ENCODE measurements around the gene PSMD8.

The PSMD8 gene

DNA sequence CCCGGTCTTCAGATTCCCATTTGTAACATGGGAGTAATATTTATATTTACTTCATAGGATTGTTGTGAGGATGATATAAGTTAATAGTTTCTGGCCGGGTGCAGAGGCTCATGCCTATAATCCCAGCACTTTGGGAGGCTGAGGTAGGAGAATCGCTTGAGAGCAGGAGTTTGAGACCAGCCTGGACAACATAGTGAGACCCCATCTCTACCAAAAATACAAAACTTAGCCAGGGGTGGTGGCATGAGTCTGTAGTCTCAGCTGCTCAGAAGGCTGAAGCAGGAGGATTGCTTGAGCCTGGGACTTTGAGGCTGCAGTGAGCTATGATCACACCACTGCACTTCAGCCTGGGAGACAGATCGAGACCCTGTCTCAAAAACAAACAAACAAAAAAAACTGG lies 27.5 kb upstream of the PSMD8 start:
- Histone ChIP-seq H3K27me3 (ENCODE audit: control insufficient read depth in 1 of 2, insufficient read depth in 2 of 2, low read length in 2 of 2) (no peaks in the 10 kb centered on the region), H3K4me1 (ENCODE audit: control insufficient read depth in 1 of 2, insufficient read depth in 2 of 2, low read length in 2 of 2) (no peaks in the 10 kb centered on the region), H3K36me3 (ENCODE audit: control insufficient read depth in 1 of 2, insufficient read depth in 2 of 2, low read length in 2 of 2) (peaks cover 0 to 20% of the 10 kb centered on the region in 2 donors), H3K9me3 (ENCODE audit: control insufficient read depth in 1 of 2, low read length in 2 of 2) (no peaks in the 10 kb centered on the region), H3K4me3 (ENCODE audit: low read depth in 1 of 2, low read length in 2 of 2) (no peak overlapping the region), H3K27ac (ENCODE audit: low read depth, low read length) (no peak overlapping the region), H3K9ac (ENCODE audit: low read depth in 1 of 2, low read length in 2 of 2) (no peak overlapping the region)

GRCh38 chr19:38350883-38351282 lies 23.5 kb upstream of the PSMD8 start:
- H3K9ac ChIP-seq (ENCODE audit: low read depth in 1 of 2, low read length in 2 of 2) = no peak overlapping the region
- H3K4me1 ChIP-seq (ENCODE audit: control insufficient read depth in 1 of 2, insufficient read depth in 2 of 2, low read length in 2 of 2) = no peaks in the 10 kb centered on the region
- H3K4me3 ChIP-seq (ENCODE audit: low read depth in 1 of 2, low read length in 2 of 2) = no peak overlapping the region
- no peak overlapping the region for H3K27ac ChIP-seq (ENCODE audit: low read depth, low read length)
- H3K9me3 ChIP-seq (ENCODE audit: control insufficient read depth in 1 of 2, low read length in 2 of 2) = no peaks in the 10 kb centered on the region
- H3K27me3 ChIP-seq (ENCODE audit: control insufficient read depth in 1 of 2, insufficient read depth in 2 of 2, low read length in 2 of 2) = peaks cover 5 to 6% of the 10 kb centered on the region in 2 donors
- peaks cover 0 to 5% of the 10 kb centered on the region in 2 donors for H3K36me3 ChIP-seq (ENCODE audit: control insufficient read depth in 1 of 2, insufficient read depth in 2 of 2, low read length in 2 of 2)

- Histone ChIP-seq H3K27ac (ENCODE audit: low read depth, low read length) (no peak overlapping the region), H3K4me3 (ENCODE audit: low read depth in 1 of 2, low read length in 2 of 2) (no peak overlapping the region), H3K36me3 (ENCODE audit: control insufficient read depth in 1 of 2, insufficient read depth in 2 of 2, low read length in 2 of 2) (no peaks in the 10 kb centered on the region), H3K4me1 (ENCODE audit: control insufficient read depth in 1 of 2, insufficient read depth in 2 of 2, low read length in 2 of 2) (no peaks in the 10 kb centered on the region), H3K27me3 (ENCODE audit: control insufficient read depth in 1 of 2, insufficient read depth in 2 of 2, low read length in 2 of 2) (peaks cover 12 to 15% of the 10 kb centered on the region in 2 donors), H3K9ac (ENCODE audit: low read depth in 1 of 2, low read length in 2 of 2) (no peak overlapping the region), H3K9me3 (ENCODE audit: control insufficient read depth in 1 of 2, low read length in 2 of 2) (no peaks in the 10 kb centered on the region)
Measured at GRCh38 chr19:38351865-38352395, 22.4 kb upstream of the PSMD8 start.

- Histone ChIP-seq H3K9me3 (ENCODE audit: control insufficient read depth in 1 of 2, low read length in 2 of 2) (no peaks in the 10 kb centered on the region), H3K27ac (ENCODE audit: low read depth, low read length) (no peak overlapping the region), H3K27me3 (ENCODE audit: control insufficient read depth in 1 of 2, insufficient read depth in 2 of 2, low read length in 2 of 2) (peaks cover 12 to 16% of the 10 kb centered on the region in 2 donors), H3K4me1 (ENCODE audit: control insufficient read depth in 1 of 2, insufficient read depth in 2 of 2, low read length in 2 of 2) (no peaks in the 10 kb centered on the region), H3K36me3 (ENCODE audit: control insufficient read depth in 1 of 2, insufficient read depth in 2 of 2, low read length in 2 of 2) (no peaks in the 10 kb centered on the region), H3K9ac (ENCODE audit: low read depth in 1 of 2, low read length in 2 of 2) (no peak overlapping the region), H3K4me3 (ENCODE audit: low read depth in 1 of 2, low read length in 2 of 2) (no peak overlapping the region)
Measured at GRCh38 chr19:38352611-38353010, 21.8 kb upstream of the PSMD8 start.

DNA sequence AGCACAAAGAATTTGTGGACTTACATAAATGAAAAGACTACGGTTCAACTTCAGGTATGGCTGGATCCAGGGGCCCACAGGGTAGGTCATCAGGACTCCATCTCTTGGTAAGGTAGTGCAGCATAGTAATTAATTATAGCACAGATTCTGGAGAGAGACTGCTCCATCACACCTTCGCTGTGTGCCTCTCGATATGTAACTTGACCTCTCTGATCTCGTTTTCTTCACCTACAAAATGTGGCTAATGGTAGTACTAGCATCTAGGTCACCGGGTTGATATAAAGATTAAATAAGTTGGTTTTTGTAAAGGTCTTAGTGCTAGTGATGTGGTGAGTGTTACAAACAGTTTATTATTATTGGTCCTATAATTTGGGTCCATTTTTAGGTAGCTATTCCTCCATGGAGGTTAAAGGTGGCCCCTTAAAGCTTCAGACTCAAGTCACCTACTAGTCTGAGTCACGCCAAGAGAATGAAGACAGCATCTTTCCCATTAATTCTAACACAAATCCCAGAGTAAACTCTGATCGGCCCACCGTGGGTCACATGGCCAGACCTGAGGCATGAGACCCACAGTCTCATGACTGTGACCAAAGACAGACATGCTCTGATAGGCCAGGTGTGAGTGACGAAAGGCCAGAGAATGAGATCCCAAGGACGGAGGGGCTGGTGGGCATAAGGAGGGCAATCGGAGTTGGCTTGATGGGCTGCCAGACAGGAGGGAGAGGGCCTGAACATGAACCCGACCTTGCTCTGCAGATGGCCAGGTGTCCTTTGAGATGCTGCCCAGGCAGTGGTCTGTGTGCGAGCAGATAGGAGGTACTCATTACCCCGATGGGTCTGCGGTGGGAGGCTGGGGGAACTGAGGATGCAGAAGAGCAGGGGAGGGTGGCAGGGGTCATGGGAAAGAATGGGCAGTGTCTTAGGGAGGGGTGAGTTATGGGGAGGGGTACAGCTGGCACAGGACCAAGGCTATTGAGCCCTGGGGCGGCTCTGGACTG lies 18.3 kb upstream of the PSMD8 start:
- Histone ChIP-seq H3K9me3 (ENCODE audit: control insufficient read depth in 1 of 2, low read length in 2 of 2) (no peaks in the 10 kb centered on the region), H3K4me1 (ENCODE audit: control insufficient read depth in 1 of 2, insufficient read depth in 2 of 2, low read length in 2 of 2) (peaks cover 0 to under 1% of the 10 kb centered on the region in 2 donors), H3K4me3 (ENCODE audit: low read depth in 1 of 2, low read length in 2 of 2) (no peak overlapping the region), H3K27me3 (ENCODE audit: control insufficient read depth in 1 of 2, insufficient read depth in 2 of 2, low read length in 2 of 2) (peaks cover 34 to 36% of the 10 kb centered on the region in 2 donors), H3K36me3 (ENCODE audit: control insufficient read depth in 1 of 2, insufficient read depth in 2 of 2, low read length in 2 of 2) (no peaks in the 10 kb centered on the region), H3K27ac (ENCODE audit: low read depth, low read length) (no peak overlapping the region), H3K9ac (ENCODE audit: low read depth in 1 of 2, low read length in 2 of 2) (no peak overlapping the region)

DNA sequence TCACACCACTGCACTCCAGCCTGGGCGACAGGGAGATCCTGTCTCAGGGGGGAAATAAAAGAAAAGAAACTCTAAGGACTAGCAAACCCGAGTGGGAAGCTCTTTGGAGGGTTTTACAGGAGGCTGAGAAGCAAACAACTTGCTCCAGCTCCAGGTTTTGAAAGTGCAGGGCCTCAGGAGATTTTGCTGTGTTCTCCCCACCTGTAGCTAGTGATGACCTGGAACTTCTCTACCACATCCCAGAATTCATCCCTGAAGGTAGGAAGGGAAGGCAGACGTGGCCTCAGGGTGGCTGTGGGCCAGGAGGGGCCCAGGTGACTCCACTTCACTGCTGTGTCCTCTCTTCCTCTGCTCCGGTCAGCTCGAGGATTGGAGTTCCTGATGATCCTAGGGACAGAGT lies 16.3 kb upstream of the PSMD8 start:
- peaks cover 38 to 40% of the 10 kb centered on the region in 2 donors for H3K27me3 ChIP-seq (ENCODE audit: control insufficient read depth in 1 of 2, insufficient read depth in 2 of 2, low read length in 2 of 2)
- peaks cover 7 to 15% of the 10 kb centered on the region in 2 donors for H3K4me1 ChIP-seq (ENCODE audit: control insufficient read depth in 1 of 2, insufficient read depth in 2 of 2, low read length in 2 of 2)

DNA sequence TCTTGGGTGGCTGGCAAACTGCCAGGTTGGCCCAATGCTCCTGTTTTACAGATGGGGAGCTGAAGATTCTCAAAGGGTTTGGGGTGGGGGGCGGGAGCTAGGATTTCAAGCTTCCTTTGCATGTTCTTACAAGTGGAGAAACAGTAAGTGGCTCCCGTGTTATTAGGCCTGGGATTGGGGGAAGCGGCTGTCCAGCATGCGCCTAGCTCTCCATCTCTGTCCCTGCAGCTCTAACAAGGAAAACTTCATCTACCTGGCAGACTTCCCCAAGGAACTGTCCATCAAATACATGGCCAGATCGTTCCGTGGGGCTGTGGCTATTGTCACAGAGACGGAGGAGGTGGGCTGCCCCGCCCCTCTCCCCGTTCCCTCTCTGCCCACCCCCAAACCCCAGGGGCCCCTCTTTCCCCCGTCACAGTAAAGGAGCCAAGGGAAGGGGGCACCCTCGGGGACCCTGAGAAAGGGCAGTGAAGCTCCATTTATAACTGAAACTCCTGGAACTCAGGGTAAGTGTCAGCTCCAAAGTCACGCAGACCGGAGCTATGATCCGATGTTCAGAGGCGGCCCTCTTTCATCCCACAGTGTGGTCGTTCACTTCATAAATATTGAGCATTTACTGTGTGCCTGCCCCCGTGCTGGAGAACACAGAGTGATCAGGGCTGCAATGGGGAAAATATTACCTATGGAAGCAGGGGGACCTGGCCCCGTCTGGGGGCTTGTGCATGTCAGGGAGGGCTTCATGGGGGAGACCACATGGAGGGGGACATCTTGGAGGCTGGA lies 14.9 kb upstream of the PSMD8 start:
- Histone ChIP-seq H3K4me3 (ENCODE audit: low read depth in 1 of 2, low read length in 2 of 2) (no peak overlapping the region), H3K27ac (ENCODE audit: low read depth, low read length) (no peak overlapping the region), H3K36me3 (ENCODE audit: control insufficient read depth in 1 of 2, insufficient read depth in 2 of 2, low read length in 2 of 2) (no peaks in the 10 kb centered on the region), H3K4me1 (ENCODE audit: control insufficient read depth in 1 of 2, insufficient read depth in 2 of 2, low read length in 2 of 2) (peaks cover 7 to 15% of the 10 kb centered on the region in 2 donors), H3K9ac (ENCODE audit: low read depth in 1 of 2, low read length in 2 of 2) (no peak overlapping the region), H3K27me3 (ENCODE audit: control insufficient read depth in 1 of 2, insufficient read depth in 2 of 2, low read length in 2 of 2) (peaks cover 34 to 35% of the 10 kb centered on the region in 2 donors), H3K9me3 (ENCODE audit: control insufficient read depth in 1 of 2, low read length in 2 of 2) (no peaks in the 10 kb centered on the region)

More for the DNA sequence above, 16.3 kb upstream of the PSMD8 start:
- no peaks in the 10 kb centered on the region for H3K9me3 ChIP-seq (ENCODE audit: control insufficient read depth in 1 of 2, low read length in 2 of 2)
- no peak overlapping the region for H3K4me3 ChIP-seq (ENCODE audit: low read depth in 1 of 2, low read length in 2 of 2)
- no peaks in the 10 kb centered on the region for H3K36me3 ChIP-seq (ENCODE audit: control insufficient read depth in 1 of 2, insufficient read depth in 2 of 2, low read length in 2 of 2)
- no peak overlapping the region for H3K27ac ChIP-seq (ENCODE audit: low read depth, low read length)
- H3K9ac ChIP-seq (ENCODE audit: low read depth in 1 of 2, low read length in 2 of 2) = no peak overlapping the region

DNA sequence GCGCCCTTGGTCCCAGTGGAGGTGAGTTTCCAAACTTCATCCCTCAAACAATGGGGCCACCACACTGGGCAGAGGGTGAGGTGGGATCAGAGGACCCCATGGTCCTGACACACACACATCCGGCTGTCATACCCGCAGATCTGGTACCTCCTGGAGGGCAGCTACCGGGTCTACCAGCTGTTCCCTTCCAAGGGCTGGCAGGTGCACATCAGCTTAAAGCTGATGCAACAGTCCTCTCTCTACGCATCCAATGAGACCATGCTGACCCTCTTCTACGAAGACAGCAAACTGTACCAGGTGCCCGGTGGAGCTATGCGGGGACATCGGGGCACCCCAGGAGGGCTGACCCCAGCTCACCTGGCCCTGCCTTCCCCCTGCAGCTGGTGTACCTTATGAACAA lies 14.0 kb upstream of the PSMD8 start:
- H3K9me3 ChIP-seq (ENCODE audit: control insufficient read depth in 1 of 2, low read length in 2 of 2) = no peaks in the 10 kb centered on the region
- no peak overlapping the region for H3K4me3 ChIP-seq (ENCODE audit: low read depth in 1 of 2, low read length in 2 of 2)
- peaks cover 33 to 35% of the 10 kb centered on the region in 2 donors for H3K27me3 ChIP-seq (ENCODE audit: control insufficient read depth in 1 of 2, insufficient read depth in 2 of 2, low read length in 2 of 2)
- H3K4me1 ChIP-seq (ENCODE audit: control insufficient read depth in 1 of 2, insufficient read depth in 2 of 2, low read length in 2 of 2) = peaks cover 7 to 15% of the 10 kb centered on the region in 2 donors
- H3K36me3 ChIP-seq (ENCODE audit: control insufficient read depth in 1 of 2, insufficient read depth in 2 of 2, low read length in 2 of 2) = no peaks in the 10 kb centered on the region
- no peak overlapping the region for H3K27ac ChIP-seq (ENCODE audit: low read depth, low read length)
- H3K9ac ChIP-seq (ENCODE audit: low read depth in 1 of 2, low read length in 2 of 2) = no peak overlapping the region

GRCh38 chr19:38360839-38361631 lies 13.3 kb upstream of the PSMD8 start:
- H3K4me3 ChIP-seq (ENCODE audit: low read depth in 1 of 2, low read length in 2 of 2) = peak overlapping the region; percentile 66 to 79
- H3K9ac ChIP-seq (ENCODE audit: low read depth in 1 of 2, low read length in 2 of 2) = no peak overlapping the region
- H3K36me3 ChIP-seq (ENCODE audit: control insufficient read depth in 1 of 2, insufficient read depth in 2 of 2, low read length in 2 of 2) = no peaks in the 10 kb centered on the region
- H3K27ac ChIP-seq (ENCODE audit: low read depth, low read length) = no peak overlapping the region
- peaks cover 31 to 33% of the 10 kb centered on the region in 2 donors for H3K27me3 ChIP-seq (ENCODE audit: control insufficient read depth in 1 of 2, insufficient read depth in 2 of 2, low read length in 2 of 2)
- H3K9me3 ChIP-seq (ENCODE audit: control insufficient read depth in 1 of 2, low read length in 2 of 2) = no peaks in the 10 kb centered on the region
- H3K4me1 ChIP-seq (ENCODE audit: control insufficient read depth in 1 of 2, insufficient read depth in 2 of 2, low read length in 2 of 2) = peaks cover 7 to 15% of the 10 kb centered on the region in 2 donors
